Stimulated activated CD4-positive, alpha-beta T cell treated with anti-CD3 and anti-CD28 coated beads, Interleukin-12 subunit alpha, Interleukin-12 subunit beta, amount 100 ng/mL, for 48 hours (primary cell): ENCODE measurements around the gene ST7L.

ENCODE experiments used
- DNase-seq, 3 donors: peaks; one replicate each; pipeline ENCODE4 v3.0.0-alpha.2; 2020; ENCODE audit warnings: low read depth in 2 of 3, low spot score in 1 of 3

ST7L gene

GRCh38 chr1:112517231-112517630 is 101.7 kb downstream of the ST7L start:
- DNase-seq: no peak

- no peak for DNase-seq
Observed at GRCh38 chr1:112516141-112516540, 102.8 kb downstream of the ST7L start.

GRCh38 chr1:112515311-112516009 is 103.5 kb downstream of the ST7L start:
- DNase-seq: no peak

GRCh38 chr1:112514901-112515300 is 104.0 kb downstream of the ST7L start:
- DNase-seq: no peak

- no peak for DNase-seq
Observed at GRCh38 chr1:112513112-112513870, 105.7 kb downstream of the ST7L start.

- DNase-seq: no peak
Observed at GRCh38 chr1:112511897-112512296, 107.0 kb downstream of the ST7L start.

GRCh38 chr1:112510340-112510739 is 108.6 kb downstream of the ST7L start:
- no peak for DNase-seq

- no peak for DNase-seq
Observed at GRCh38 chr1:112509660-112510178, 109.2 kb downstream of the ST7L start.

- DNase-seq: no peak
Observed at GRCh38 chr1:112509005-112509659, 109.8 kb downstream of the ST7L start.

GRCh38 chr1:112508278-112509004 is 110.5 kb downstream of the ST7L start, which contains the start of gene WNT2B:
WNT2B (plus strand) TSS chr1:112508965; CDS start chr1:112509263, 298 bp downstream.
- peak in 2 of 3 donors; percentile 25 to 27 for DNase-seq

- no peak for DNase-seq
Observed at GRCh38 chr1:112507921-112508277, 111.0 kb downstream of the ST7L start.

GRCh38 chr1:112507336-112507735 is 111.6 kb downstream of the ST7L start:
- DNase-seq: no peak

GRCh38 chr1:112506731-112507130 is 112.2 kb downstream of the ST7L start:
- no peak for DNase-seq

- no peak for DNase-seq
Observed at GRCh38 chr1:112506306-112506705, 112.6 kb downstream of the ST7L start.

GRCh38 chr1:112505878-112506277 is 113.1 kb downstream of the ST7L start:
- DNase-seq: no peak

GRCh38 chr1:112505400-112505785 is 113.5 kb downstream of the ST7L start:
- no peak for DNase-seq

GRCh38 chr1:112504661-112505399 is 114.1 kb downstream of the ST7L start:
- no peak for DNase-seq

- no peak for DNase-seq
Observed at GRCh38 chr1:112504001-112504660, 114.8 kb downstream of the ST7L start.

- DNase-seq: no peak
Observed at GRCh38 chr1:112502826-112503225, 116.1 kb downstream of the ST7L start.
